H54 (cell line): ENCODE results near the gene PLA2G4D.

Source experiments
- DNase-seq: peaks from one replicate; pipeline ENCODE4 v3.0.0; 2011; ENCODE audit warnings: low spot score, mixed read lengths; ENCODE audit not compliant: insufficient read length
- FAIRE-seq: peaks from 3 replicates; lab custom pipeline; 2011; peaks lifted over from hg19 to GRCh38; lab: Jason Lieb, UNC
- POLR2A ChIP-seq: IDR thresholded peaks from 2 replicates; pipeline ENCODE4 v1.6.1; 2011; ENCODE audit warnings: low read depth, mild to moderate bottlenecking, low read length

PLA2G4D gene

GRCh38 chr15:42053914-42054313 is 40.4 kb downstream of the PLA2G4D start:
- FAIRE-seq (no peak), DNase-seq (no peak)
- TF ChIP-seq POLR2A, result no peak

GRCh38 chr15:42053010-42053409 is 41.4 kb downstream of the PLA2G4D start:
- no peak for TF ChIP-seq POLR2A
- FAIRE-seq, result no peak
- DNase-seq, result no peak

- no peak for DNase-seq
- no peak for TF ChIP-seq POLR2A
- no peak for FAIRE-seq
These were observed 43.7 kb downstream of the PLA2G4D start for GRCh38 chr15:42050484-42051255.

GRCh38 chr15:42048821-42049200 is 45.6 kb downstream of the PLA2G4D start:
- no peak for TF ChIP-seq POLR2A
- DNase-seq, result no peak
- no peak for FAIRE-seq

GRCh38 chr15:42048080-42048820 is 46.1 kb downstream of the PLA2G4D start:
- TF ChIP-seq POLR2A, result no peak
- FAIRE-seq, result no peak
- no peak for DNase-seq

GRCh38 chr15:42046597-42046996 is 47.8 kb downstream of the PLA2G4D start:
- DNase-seq (no peak), FAIRE-seq (no peak)
- TF ChIP-seq POLR2A, result no peak

- DNase-seq (no peak), FAIRE-seq (no peak)
- TF ChIP-seq POLR2A, result no peak
These were observed 49.1 kb downstream of the PLA2G4D start for GRCh38 chr15:42045211-42045615.

GRCh38 chr15:42042602-42043400 is 51.6 kb downstream of the PLA2G4D start:
- FAIRE-seq, result no peak
- DNase-seq, result no peak
- no peak for TF ChIP-seq POLR2A

- no peak for DNase-seq
- FAIRE-seq, result no peak
- TF ChIP-seq POLR2A, result no peak
These were observed 56.0 kb downstream of the PLA2G4D start for GRCh38 chr15:42038401-42038800.

GRCh38 chr15:42037656-42038055 is 56.7 kb downstream of the PLA2G4D start:
- no peak for TF ChIP-seq POLR2A
- DNase-seq, result no peak
- no peak for FAIRE-seq

- FAIRE-seq (no peak), DNase-seq (no peak)
- TF ChIP-seq POLR2A, result no peak
These were observed 57.4 kb downstream of the PLA2G4D start for GRCh38 chr15:42036966-42037365.

- no peak for FAIRE-seq
- TF ChIP-seq POLR2A, result no peak
- DNase-seq, result no peak
These were observed 58.1 kb downstream of the PLA2G4D start for GRCh38 chr15:42036112-42036905.

GRCh38 chr15:42035435-42035761 is 59.0 kb downstream of the PLA2G4D start:
- no peak for TF ChIP-seq POLR2A
- FAIRE-seq, result no peak
- no peak for DNase-seq
